SK-N-SH treated with all-trans-retinoic acid at 6 μM for 48 hours (cell line): ENCODE measurements around the gene RRAS.

Experiments
- ESRRG ChIP-seq: fragments of 250-450 bp; sonication (Bioruptor Pico); IDR thresholded peaks from 2 replicates; pipeline ENCODE4 v1.6.1; 2021; ENCODE audit warnings: mild to moderate bottlenecking
- TF ChIP-seq, protein P1 (sequence below): fragments of 250-450 bp; sonication (Bioruptor Pico); IDR thresholded peaks from 2 replicates; pipeline ENCODE4 v1.8.0; 2021; ENCODE audit warnings: low read depth, mild to moderate bottlenecking, moderate library complexity, borderline replicate concordance

- no peak for TF ChIP-seq ESRRG
- TF ChIP-seq, protein P1, sequence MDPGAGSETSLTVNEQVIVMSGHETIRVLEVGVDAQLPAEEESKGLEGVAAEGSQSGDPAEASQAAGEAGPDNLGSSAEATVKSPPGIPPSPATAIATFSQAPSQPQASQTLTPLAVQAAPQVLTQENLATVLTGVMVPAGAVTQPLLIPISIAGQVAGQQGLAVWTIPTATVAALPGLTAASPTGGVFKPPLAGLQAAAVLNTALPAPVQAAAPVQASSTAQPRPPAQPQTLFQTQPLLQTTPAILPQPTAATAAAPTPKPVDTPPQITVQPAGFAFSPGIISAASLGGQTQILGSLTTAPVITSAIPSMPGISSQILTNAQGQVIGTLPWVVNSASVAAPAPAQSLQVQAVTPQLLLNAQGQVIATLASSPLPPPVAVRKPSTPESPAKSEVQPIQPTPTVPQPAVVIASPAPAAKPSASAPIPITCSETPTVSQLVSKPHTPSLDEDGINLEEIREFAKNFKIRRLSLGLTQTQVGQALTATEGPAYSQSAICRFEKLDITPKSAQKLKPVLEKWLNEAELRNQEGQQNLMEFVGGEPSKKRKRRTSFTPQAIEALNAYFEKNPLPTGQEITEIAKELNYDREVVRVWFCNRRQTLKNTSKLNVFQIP (CRISPR knock-in tag), result no peak
Measured at GRCh38 chr19:49594993-49595818, 44.7 kb downstream of the RRAS start.
